ENCODE data around the gene LGALS7.

Gene LGALS7

GRCh38 chr19:38737921-38738737 lies 35.2 kb downstream of the LGALS7 start:
- no peak for DNase-seq

GRCh38 chr19:38737281-38737865 lies 35.9 kb downstream of the LGALS7 start:
- DNase-seq = no peak

GRCh38 chr19:38736413-38737280 lies 36.7 kb downstream of the LGALS7 start:
- DNase-seq = peak; percentile 66 to 74

GRCh38 chr19:38736036-38736412 lies 37.3 kb downstream of the LGALS7 start:
- DNase-seq = peak; percentile 61 to 67

- no peak for DNase-seq
These were observed 38.0 kb downstream of the LGALS7 start for GRCh38 chr19:38735257-38735686.

GRCh38 chr19:38734426-38735256 lies 38.7 kb downstream of the LGALS7 start:
- DNase-seq = no peak

GRCh38 chr19:38734176-38734425 lies 39.2 kb downstream of the LGALS7 start:
- DNase-seq = no peak

GRCh38 chr19:38733493-38734175 lies 39.7 kb downstream of the LGALS7 start:
- no peak for DNase-seq

- DNase-seq = no peak
These were observed 40.1 kb downstream of the LGALS7 start for GRCh38 chr19:38733241-38733492.

- DNase-seq = no peak
These were observed 41.5 kb downstream of the LGALS7 start for GRCh38 chr19:38731654-38732301.

- DNase-seq = no peak
These were observed 42.4 kb downstream of the LGALS7 start for GRCh38 chr19:38730731-38731589.

GRCh38 chr19:38730470-38730730 lies 42.9 kb downstream of the LGALS7 start:
- DNase-seq = no peak

GRCh38 chr19:38729653-38730469 lies 43.5 kb downstream of the LGALS7 start:
- DNase-seq = peak; percentile 75 to 76

- no peak for DNase-seq
These were observed 44.4 kb downstream of the LGALS7 start for GRCh38 chr19:38728752-38729541.

GRCh38 chr19:38727868-38728660 lies 45.3 kb downstream of the LGALS7 start:
- no peak for DNase-seq

- DNase-seq = no peak
These were observed 45.9 kb downstream of the LGALS7 start for GRCh38 chr19:38727306-38727867.

GRCh38 chr19:38726761-38727301 lies 46.5 kb downstream of the LGALS7 start:
- DNase-seq = peak in 1 of 2 experiments; percentile 34

- DNase-seq = no peak
These were observed 47.0 kb downstream of the LGALS7 start for GRCh38 chr19:38726284-38726673.

Measured in activated CD4-positive, alpha-beta T cell treated with anti-CD3 and anti-CD28 coated beads, Interleukin-2, amount 50 U/mL, for 4 hours (primary cell).